Measurements from ENCODE around the gene ONECUT1.

Gene ONECUT1

DNA sequence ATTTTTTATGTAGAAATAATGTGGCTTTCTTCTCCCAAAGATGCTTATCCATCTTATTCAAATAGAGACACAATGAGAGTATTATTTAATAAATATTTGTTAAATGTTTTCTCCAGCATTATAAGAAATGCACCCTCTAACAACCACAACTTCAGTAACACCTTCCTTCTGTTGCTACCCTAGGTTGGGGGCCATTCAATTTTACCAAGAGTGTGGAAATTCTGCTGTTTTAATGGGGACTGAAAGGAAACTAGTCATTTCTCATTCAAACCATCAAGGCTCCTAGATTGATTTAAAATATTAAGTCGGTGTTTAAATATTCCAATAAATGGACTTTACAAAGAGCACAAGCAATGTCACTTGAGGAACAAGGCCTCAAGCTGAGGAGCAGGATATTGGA is 7.6 kb downstream of the ONECUT1 start:
- no peak for DNase-seq (ENCODE audit: low read depth)

DNA sequence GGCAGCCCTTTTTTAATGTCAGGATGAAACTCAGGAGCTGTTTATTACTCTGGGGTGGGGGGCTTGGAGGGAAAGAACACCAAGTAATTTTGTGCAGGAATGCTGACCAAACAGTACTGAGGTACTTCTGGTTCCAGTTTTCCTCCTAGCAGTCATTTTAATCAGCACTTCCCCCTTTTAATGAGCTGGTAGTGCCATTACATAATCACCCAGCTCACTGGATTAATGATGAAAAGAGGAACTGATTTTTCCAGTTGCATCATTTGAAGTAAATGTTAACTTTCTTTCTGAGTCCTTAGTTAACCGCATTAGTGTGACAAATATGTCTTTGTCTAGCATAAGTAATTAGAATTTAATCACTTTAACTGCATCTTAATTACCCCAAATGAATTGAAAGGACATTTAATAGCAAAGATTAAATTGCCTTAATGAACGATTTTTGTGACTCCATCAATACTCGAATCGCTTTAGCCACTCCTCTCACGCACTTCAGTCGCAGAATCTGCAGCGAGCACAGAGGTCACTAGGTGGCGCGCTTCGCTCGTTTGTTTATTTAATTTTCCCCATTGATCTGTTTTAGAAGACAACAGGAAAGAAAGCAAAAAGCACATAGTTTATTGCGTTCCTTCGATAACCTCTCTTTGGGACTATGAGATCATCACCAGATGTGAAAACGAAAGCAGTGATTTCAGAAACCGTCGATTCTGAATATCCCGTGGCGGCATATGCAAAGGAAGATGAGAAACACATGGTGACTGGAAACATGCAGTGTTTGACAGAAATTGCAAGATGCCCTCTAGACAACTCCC is 9.8 kb downstream of the ONECUT1 start:
- peak; percentile 21 for DNase-seq (ENCODE audit: low read depth)

DNA sequence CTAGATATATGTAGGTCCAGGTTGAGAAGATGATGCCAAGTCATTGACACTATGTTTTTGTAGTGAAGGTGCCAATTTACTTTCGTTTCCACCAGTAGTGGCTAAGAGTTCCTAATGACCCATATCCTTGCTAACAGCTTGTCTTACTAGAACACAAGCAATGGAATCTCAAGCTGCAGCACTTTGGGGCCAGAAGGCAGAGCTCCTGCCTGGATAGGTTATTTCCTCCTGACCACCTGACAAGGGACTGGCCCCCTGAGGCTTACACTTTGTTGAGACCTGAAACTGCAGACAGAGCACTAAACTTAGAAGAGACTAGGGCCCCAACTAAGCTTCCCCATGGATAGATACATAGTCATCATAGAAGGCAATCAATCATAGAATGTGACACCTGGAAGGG is 11.7 kb downstream of the ONECUT1 start:
- no peak for DNase-seq (ENCODE audit: low read depth)

DNA sequence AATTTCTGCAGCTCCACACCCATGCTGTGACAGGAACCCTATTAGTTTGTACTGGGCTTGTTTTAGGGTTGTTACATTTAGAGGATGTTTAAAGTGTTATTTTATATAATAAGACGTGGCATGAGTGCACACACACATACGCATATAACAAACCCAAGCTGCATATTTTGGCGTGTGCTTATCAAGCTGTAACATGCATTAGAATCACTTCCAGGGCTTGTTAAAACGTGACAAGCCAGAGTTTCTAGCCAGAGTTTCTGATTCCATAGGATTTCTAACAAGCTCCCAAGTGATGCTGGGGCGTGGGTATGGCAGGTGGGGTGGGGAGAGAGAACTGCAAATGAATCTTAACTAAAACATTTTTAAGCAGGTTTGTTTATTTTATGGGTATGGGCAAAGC is 17.4 kb downstream of the ONECUT1 start:
- DNase-seq (ENCODE audit: low read depth): no peak

DNA sequence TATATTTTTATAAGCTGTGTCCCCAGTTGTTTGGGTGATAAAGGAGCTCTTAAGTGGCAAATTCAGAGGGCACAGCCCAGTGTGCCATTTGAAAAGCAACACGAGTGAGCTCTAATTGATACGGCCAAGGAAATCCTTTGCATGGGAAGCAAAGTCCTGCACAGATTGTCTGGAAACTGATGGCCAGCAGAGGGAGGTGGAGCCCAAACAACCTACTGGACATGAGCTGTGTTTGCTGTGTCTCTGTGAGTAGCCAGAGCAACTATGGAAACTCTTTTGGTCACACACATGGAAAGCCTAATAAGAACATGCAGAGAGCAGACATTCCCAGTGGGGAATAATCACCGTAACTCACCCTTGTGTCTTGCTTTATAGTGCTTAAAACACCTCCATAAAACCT is 24.4 kb downstream of the ONECUT1 start:
- DNase-seq (ENCODE audit: low read depth): no peak

DNA sequence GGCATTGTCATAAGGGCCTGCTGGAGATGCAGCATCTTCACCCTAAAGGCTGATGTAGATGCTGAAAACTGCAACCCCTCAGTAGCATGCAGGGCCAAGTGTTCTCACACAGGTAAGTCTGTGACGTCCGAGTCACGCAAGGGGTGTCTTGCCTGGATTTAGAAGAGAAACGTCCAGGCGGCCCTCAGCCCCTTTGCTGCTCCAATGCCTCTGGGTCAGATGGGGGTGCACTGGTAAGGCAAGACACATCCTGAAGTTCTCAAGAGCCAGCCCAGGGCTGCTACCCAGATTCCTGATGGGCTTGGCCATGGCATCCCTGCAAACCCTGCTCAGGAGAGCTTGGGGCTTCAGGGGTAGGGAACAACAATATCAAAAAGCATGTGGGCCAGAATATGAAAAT is 25.4 kb downstream of the ONECUT1 start:
- DNase-seq (ENCODE audit: low read depth): no peak

DNA sequence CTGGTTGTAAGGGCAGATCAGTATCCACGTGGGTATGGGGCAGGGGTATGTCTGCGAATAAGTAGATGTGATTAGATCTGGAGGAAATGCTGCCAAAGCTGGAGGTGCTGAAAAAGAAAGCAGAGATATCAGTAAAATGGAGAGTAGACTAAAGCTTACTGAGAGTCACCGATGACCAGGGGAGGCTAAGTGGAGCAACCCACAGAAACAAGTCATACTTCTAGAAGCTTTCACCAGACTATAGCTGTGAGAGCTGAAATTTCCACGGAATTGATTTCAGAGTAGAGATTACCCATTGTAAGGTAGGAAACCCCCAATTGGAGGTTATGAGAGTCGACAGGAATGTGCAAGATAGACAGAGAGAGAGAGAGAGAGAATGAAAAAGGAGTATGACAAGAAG is 27.5 kb downstream of the ONECUT1 start:
- no peak for DNase-seq (ENCODE audit: low read depth)

DNA sequence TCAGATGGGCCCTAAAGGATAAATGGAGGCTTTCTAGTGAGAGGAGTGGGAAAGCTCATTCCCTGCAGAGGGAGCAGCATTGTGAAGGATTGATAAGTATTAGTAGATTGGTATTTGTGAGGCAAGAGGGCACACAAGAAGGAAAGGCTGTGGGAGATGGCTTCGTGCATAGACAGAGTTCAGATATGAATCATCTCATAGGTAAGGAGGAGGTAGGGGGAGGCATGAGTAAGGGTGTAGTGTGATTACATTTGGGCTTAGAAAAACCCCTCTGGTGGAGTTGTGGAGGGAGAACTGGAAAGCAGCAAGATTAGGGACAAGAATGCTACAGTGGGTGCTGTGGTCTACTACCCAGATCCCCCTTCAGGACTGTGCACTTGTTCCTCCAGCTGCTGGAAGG is 29.6 kb downstream of the ONECUT1 start:
- no peak for DNase-seq (ENCODE audit: low read depth)

DNA sequence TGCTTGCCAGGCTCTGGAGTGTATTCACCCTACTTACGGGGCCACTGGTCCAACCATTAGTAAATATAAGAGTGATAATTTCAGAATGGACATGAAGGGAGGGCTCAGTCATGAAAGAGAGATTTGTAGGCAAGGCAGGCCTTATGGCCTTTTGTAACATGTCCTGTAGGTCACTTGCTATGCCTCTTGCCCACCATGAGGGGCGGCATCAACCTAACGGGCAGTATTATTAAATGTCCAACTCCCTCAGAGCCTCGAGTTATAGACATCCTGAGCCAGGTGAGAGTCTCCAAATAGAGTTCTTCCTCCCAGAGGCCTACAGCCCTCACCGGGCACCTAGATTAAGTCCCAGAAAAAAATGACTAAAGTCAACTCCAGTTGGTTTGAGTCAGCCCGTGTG is 30.2 kb downstream of the ONECUT1 start:
- no peak for DNase-seq (ENCODE audit: low read depth)

DNA sequence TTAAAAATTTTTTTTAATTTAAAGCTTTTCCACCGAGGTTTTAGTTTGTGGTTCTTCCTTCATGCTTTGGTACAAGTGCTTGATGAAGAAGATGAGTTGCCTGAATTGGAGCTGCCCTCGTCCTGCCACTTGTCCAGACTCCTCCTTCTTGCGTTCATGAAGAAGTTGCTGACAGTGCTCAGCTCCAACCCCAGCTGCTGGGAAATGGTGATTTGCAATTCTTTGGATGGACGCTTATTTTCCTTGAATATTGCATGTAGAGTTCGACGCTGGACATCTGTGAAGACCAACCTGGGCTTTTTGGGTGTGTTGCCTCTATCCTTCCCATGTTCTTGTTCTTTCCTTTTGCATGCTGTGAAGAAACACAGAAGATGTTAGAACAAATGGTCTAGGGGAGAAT is 32.6 kb downstream of the ONECUT1 start:
- no peak for DNase-seq (ENCODE audit: low read depth)

DNA sequence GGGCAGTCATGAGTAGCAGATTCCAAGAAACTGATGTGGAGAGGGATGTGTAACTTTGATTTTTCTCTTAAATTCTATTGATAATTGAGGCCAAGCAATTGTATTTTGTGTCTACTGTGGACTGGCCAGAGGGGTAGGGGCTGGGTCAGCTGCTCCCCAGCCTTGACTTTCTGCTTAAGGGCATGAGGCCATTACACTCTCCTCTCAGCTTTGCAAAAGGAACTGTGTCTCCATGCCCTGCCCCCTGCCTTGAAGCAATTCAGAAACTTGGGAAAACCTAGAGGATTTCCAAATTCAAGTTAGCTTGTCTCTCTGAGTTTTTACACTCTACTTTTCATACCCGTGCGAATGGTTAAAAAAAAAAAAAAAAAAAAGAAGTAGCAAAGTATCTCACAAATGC is 38.6 kb downstream of the ONECUT1 start:
- DNase-seq (ENCODE audit: low read depth): no peak

DNA sequence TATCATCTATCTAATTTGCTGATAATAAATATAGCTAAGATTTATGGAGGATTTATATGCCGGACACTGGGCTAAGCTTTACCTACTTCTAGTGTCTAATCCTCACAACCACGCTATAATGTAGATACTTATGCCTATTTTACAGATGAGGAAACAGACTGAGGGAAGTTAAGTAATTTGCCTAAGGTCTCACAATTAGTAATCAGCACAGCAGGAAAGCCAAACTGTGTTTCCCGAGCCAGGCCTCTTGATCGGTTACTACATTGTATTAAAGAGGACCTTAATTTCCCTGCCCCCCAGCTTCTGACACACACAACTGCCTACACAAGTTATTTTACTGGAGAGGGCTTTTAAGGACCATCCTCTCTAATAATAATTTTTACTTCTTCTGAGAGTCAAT is 40.9 kb downstream of the ONECUT1 start:
- DNase-seq (ENCODE audit: low read depth): no peak

DNA sequence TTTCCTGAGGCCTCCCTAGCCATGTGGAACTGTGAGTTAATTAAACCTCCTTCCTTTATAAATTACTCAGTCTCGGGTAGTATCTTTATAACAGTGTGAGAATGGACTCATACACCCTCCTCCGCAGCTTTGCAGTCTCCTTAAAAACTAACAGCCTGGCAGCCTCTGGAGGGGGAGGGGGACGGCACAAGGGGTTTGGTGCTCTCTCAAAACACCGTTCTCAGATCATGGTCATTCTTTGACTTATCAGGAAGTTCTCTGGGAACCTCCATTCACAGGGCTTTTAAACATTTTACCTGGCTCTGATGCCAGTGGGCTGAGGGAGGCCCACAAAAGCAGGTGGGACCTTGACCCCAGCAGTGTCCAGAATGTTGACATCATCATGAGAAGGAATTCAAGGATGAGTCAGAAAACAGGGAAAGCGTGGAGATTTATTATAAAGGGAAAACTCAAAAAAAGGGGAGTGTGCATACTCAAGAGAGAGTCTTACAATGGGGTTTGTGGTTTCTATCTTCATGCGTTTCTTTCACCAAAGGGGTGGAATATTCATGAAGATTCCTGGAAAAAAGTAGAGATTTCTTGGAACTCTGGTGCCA is 43.9 kb downstream of the ONECUT1 start:
- DNase-seq (ENCODE audit: low read depth): no peak

DNA sequence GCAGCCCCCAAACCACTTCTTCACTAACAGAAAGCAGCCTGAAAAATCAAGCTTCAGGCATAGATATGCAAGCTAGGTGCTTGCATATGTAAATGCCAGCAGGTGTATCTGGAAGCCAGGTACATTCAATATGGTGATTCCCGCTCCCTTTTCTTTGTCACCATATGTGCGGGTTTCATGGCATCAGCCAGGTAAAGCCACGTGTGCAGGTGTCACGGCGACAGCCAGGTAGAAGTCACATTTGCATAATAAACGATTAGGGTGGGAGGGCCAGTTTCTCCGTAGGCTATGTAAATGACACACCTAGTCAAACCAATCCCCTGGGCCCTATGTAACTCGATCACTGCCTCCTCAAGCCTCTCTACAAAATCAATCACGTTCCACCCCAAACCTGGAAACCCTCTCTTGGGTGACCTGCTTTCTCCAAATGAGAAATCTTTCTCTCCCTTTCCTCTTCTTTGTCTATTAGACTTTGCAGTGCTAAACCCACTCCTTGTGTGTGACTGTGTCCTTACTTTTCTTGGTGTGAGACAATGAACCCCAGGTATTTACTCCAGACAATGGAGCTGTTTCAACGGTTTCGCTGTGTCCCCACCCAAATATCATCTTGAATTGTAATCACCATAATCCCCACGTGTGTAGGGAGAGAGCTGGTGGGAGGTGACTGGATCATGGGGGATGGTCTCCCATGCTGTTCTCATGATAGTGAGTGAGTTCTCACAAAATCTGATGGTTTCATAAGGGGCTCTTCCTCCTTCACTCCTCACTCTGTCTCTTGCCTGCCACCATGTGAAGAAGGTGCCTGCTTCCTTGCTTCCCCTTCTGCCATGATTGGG is 44.6 kb downstream of the ONECUT1 start:
- no peak for DNase-seq (ENCODE audit: low read depth)

DNA sequence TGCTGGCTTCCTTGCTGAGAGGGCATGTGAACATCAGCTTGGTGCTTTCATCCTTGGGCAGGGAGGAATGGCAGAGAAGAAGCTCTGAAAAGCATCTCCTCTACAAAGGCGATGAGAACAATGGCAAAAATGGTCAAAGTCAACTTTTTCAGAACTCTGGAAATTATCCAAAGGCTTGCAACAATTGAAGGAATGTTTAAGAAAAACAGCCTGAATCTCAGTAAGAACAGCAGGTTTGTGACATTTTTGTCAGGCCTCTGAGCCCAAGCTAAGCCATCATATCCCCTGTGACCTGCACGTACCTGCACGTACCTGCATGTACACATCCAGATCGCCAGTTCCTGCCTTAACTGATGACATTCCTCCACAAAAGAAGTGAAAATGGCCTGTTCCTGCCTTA is 51.8 kb downstream of the ONECUT1 start:
- DNase-seq (ENCODE audit: low read depth): no peak

DNA sequence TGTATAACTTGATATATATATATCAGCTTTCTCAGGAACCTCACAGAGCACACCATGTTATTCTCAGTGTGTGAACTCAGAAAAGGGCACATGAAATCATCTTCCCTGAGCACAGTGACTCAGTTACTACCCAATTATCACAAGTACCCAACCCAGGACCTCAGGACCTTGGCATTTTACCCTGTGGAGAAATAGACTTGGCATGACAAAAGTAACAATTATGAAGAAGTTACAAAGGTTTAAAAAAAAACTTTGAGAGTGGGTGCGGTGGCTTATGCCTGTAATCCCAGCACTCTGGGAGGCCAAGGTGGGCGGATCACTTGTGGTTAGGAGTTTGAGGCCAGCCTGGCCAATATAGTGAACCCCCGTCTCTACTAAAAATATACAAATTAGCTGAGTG is 52.4 kb downstream of the ONECUT1 start:
- no peak for DNase-seq (ENCODE audit: low read depth)

DNA sequence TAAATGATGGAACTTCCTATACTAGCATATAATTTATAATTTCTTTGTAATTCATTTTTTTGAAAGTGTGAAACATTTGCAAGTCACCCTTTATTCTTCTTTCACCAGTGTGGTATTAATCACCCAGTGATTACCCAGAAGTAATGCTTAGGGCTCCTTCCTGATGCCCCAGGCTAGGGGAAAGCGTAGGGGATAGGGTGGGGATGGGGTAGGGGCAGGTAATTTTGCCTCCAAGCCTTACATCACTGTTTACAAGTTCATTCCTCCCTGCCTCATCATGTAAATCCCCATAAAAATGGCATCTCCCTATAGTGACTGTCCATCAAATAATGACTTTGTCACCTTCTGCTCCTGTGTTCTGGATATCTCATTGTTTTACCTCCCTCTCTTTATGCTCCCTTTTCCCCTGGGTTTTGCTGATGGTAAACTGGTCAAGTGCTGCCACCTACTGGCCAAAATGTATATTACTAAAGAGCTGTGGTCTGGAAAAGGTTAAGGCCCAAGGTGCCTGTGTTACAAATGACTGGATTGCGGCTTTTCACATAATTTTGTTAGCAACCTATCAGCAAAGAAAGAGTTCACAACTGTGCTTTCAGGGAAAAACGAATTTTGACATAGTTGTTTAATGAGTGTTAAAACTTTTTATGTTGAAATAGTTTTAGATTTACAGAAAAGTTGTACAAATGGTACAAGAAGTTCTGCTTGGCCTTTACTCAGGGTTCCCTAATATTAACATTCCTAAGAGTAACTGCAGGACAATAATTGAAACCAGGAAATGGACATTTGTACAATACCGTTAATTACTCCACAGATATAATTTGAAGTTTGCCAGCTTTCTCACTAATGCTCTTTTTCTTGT is 54.7 kb downstream of the ONECUT1 start:
- DNase-seq (ENCODE audit: low read depth): peak; percentile 11

DNA sequence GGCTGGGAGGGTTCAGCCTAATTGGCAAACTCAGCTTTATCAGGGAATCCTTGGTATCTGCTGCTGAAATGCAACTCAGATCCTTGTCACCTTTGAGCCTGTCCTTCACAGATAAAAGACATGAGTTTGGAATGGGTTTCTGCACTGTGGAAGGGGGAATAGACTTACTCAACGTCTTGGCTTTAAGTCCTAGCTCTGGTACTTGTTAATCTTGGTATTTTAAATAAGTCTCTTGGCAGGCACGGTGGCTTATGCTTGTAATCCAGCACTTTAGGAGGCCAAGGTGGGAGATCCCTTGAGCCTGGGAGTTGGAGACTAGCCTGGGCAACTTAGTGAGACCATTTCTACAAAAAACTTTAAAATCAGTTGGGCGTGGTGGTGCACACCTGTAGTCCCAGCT is 55.8 kb downstream of the ONECUT1 start:
- DNase-seq (ENCODE audit: low read depth): no peak

DNA sequence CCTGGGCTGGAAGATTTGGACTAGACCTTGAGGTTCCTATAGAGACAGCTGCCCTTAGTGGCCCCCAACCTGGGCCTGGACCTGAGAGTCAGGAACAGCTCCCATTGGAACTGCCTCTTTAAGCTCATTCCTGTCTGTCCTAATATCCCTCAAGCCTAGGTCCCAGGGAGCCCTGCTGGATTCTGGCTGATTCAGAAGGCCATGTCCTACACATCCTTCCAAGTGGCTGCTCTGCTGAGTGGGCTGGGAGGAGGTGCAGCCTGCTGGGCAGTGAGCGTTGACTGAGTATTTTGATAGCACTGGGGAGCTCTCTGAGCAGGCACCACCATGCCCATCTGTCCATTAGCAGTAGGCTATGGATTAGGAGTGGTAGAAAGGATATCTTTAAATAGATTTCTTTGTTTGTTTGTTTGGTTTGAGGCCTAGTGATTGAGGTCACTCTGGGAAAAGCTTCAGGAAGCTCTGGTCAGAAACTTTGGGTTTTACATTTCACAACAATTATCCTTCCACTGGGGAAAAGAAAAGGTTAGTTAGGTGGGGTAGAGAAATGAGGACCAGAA is 56.4 kb downstream of the ONECUT1 start:
- DNase-seq (ENCODE audit: low read depth): no peak

DNA sequence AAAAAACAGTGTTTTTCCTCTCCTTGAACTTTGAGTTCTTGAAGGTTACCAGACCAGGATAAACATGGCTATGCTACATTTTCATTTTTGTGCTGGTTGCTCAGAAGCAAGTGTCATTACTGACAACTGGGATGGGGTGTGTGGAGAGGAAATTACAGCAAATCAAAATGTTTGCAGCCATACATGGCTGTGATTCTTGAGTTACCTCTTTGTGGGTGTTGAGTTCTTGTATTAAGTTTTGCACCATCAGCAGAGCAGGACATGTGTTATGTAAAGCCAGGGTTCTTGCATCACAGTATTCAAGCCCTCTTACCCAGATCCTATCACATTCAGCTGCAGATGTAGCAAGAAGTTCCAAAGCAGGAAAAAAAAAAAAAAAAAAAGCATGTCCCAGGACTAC is 57.0 kb downstream of the ONECUT1 start:
- DNase-seq (ENCODE audit: low read depth): no peak

DNA sequence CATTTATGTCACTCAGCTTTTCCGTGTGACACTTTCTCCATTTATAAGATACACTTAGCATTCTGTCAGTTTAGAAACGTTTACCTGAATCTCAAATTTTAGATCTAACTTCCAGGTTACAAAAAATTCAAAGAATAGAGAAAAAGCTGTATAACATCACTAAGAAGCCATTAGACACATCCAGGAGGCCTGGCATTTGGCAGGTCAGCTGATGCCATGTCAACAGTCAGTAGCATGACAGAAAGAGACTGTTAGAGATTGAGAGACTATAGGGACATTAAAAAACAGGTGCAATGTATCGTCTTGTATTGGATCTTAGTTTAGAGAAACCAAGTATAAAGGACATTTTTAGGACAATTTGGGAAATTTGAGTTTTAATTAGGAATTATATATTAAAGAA is 57.6 kb downstream of the ONECUT1 start:
- DNase-seq (ENCODE audit: low read depth): no peak
